ENCODE measurements around the gene STOX2. TPM values are rescaled to one million over a fixed set of nuclear protein-coding genes. Genes with fewer than 3 reads are reported as not detected.

The STOX2 gene, protein sequence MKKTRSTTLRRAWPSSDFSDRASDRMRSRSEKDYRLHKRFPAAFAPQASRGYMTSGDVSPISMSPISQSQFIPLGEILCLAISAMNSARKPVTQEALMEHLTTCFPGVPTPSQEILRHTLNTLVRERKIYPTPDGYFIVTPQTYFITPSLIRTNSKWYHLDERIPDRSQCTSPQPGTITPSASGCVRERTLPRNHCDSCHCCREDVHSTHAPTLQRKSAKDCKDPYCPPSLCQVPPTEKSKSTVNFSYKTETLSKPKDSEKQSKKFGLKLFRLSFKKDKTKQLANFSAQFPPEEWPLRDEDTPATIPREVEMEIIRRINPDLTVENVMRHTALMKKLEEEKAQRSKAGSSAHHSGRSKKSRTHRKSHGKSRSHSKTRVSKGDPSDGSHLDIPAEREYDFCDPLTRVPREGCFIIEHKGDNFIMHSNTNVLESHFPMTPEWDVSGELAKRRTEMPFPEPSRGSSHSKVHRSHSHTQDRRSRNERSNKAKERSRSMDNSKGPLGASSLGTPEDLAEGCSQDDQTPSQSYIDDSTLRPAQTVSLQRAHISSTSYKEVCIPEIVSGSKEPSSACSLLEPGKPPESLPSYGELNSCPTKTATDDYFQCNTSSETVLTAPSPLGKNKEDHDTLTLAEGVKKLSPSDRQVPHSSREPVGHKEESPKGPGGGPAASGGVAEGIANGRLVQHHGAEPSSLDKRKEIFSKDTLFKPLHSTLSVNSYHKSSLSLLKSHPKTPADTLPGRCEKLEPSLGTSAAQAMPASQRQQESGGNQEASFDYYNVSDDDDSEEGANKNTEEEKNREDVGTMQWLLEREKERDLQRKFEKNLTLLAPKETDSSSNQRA (N-terminal part only)
- total RNA-seq (11.5 and 20.1 TPM in 2 replicates), polyA plus RNA-seq (5.3 and 6.4 TPM in 2 replicates)

DNA sequence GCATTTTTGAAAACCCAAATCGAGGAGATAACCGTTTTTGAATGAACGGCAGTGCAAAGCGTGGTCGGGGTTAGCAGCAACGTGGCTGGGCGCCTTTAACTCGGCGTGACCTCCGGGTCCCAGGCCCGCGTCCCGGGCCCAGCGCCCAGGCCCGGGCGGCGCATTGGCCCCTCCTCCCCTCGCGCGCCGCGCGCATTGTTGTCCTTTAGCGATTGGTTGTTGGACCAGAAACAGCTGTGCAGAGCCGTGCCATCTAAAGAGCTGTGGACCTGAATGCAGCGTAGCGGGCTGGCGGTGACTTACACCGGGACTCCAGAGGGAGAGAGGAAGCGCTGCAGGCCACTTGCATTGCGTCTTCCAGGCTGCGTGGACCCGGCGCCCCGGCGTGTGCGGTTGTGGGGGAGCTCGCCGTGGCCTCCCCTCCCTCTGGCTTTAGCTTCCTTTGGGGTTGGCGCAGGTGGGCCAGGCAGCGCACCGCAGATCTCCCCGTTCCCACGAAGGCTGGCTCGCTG, at the start of gene STOX2:
STOX2 (plus strand) TSS at position 227 of the 512 bp plus-strand sequence. CDS start 1,484 bp downstream, outside the sequence.
- peak within 1 kb of the TSS; percentile 78 for H3K27ac ChIP-seq
- peak within 1 kb of the TSS; percentile 64 for H3K4me3 ChIP-seq
- TF ChIP-seq, protein P1, sequence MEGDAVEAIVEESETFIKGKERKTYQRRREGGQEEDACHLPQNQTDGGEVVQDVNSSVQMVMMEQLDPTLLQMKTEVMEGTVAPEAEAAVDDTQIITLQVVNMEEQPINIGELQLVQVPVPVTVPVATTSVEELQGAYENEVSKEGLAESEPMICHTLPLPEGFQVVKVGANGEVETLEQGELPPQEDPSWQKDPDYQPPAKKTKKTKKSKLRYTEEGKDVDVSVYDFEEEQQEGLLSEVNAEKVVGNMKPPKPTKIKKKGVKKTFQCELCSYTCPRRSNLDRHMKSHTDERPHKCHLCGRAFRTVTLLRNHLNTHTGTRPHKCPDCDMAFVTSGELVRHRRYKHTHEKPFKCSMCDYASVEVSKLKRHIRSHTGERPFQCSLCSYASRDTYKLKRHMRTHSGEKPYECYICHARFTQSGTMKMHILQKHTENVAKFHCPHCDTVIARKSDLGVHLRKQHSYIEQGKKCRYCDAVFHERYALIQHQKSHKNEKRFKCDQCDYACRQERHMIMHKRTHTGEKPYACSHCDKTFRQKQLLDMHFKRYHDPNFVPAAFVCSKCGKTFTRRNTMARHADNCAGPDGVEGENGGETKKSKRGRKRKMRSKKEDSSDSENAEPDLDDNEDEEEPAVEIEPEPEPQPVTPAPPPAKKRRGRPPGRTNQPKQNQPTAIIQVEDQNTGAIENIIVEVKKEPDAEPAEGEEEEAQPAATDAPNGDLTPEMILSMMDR (IDR thresholded peaks at IDR 0.05; ENCODE audit: low read depth, low read length), result no peak
- peak; percentile 64 to 93 for DNase-seq (ENCODE audit: low read depth in 1 of 2, low spot score in 1 of 2)
- peaks cover 7% of the 10 kb centered on the region for H3K4me1 ChIP-seq (ENCODE audit: low read depth)
- no peaks in the 10 kb centered on the region for H3K9me3 ChIP-seq (ENCODE audit: low read depth)
- H3K36me3 ChIP-seq, result no peaks in the 10 kb centered on the region
- no peaks in the 10 kb centered on the region for H3K27me3 ChIP-seq

GRCh38 chr4:183855323-183856190, 49.5 kb upstream of the STOX2 start:
- peak in 1 of 2 donors; percentile 44 for DNase-seq (ENCODE audit: low read depth in 1 of 2, low spot score in 1 of 2)
- H3K4me3 ChIP-seq, result no peak overlapping the region
- no peak overlapping the region for H3K27ac ChIP-seq
- H3K9me3 ChIP-seq (ENCODE audit: low read depth), result no peaks in the 10 kb centered on the region
- H3K4me1 ChIP-seq (ENCODE audit: low read depth), result no peaks in the 10 kb centered on the region
- TF ChIP-seq, protein P1 (IDR thresholded peaks at IDR 0.05; ENCODE audit: low read depth, low read length), result no peak
- H3K36me3 ChIP-seq, result no peaks in the 10 kb centered on the region
- no peaks in the 10 kb centered on the region for H3K27me3 ChIP-seq

GRCh38 chr4:183857040-183857439, 48.1 kb upstream of the STOX2 start:
- Histone ChIP-seq H3K36me3 (no peaks in the 10 kb centered on the region), H3K4me1 (ENCODE audit: low read depth) (no peaks in the 10 kb centered on the region), H3K27me3 (no peaks in the 10 kb centered on the region), H3K27ac (no peak overlapping the region), H3K9me3 (ENCODE audit: low read depth) (no peaks in the 10 kb centered on the region), H3K4me3 (no peak overlapping the region)
- no peak for DNase-seq (ENCODE audit: low read depth in 1 of 2, low spot score in 1 of 2)
- TF ChIP-seq, protein P1 (IDR thresholded peaks at IDR 0.05; ENCODE audit: low read depth, low read length), result no peak

GRCh38 chr4:183858011-183858615, 47.0 kb upstream of the STOX2 start:
- no peak for DNase-seq (ENCODE audit: low read depth in 1 of 2, low spot score in 1 of 2)
- H3K9me3 ChIP-seq (ENCODE audit: low read depth), result no peaks in the 10 kb centered on the region
- TF ChIP-seq, protein P1 (IDR thresholded peaks at IDR 0.05; ENCODE audit: low read depth, low read length), result no peak
- no peaks in the 10 kb centered on the region for H3K4me1 ChIP-seq (ENCODE audit: low read depth)
- H3K27me3 ChIP-seq, result no peaks in the 10 kb centered on the region
- no peak overlapping the region for H3K4me3 ChIP-seq
- H3K36me3 ChIP-seq, result no peaks in the 10 kb centered on the region
- no peak overlapping the region for H3K27ac ChIP-seq

Measured in cardiac muscle cell (in vitro differentiated cells and primary cell).